Lower leg skin (tissue), 4 donors: ENCODE results near the gene CCNK. TPM values are rescaled to one million over a fixed set of nuclear protein-coding genes. Genes with fewer than 3 reads are reported as not detected.

Experiments
- DNase-seq, 2 donors: peaks; one replicate each; pipeline ENCODE4 v3.0.0-alpha.2; 2019; ENCODE audit warnings: low spot score in 2 of 2
- H3K4me3 ChIP-seq: fragments of 200-600 bp; sonication (generic); 2 replicates; pipeline ENCODE4 v1.5.1; 2017; ENCODE audit warnings: mild to moderate bottlenecking, low read depth; ENCODE audit not compliant: poor library complexity, severe bottlenecking
- POLR2A ChIP-seq, 2 donors: fragments of 450-650 bp; IDR thresholded peaks; one replicate each; pipeline ENCODE4 v1.6.1; 2016 to 2017; ENCODE audit warnings: antibody characterized with exemption in 2 of 2, mild to moderate bottlenecking in 1 of 2, moderate library complexity in 1 of 2
- WGBS, 2 donors: methylation state at CpG; one replicate each; pipeline ENCODE4 v1.1.5; 2018; 5-methylcytosine and 5-hydroxymethylcytosine counted together
- intact Hi-C: fragments of 100-400 bp; cut with DNase I; formaldehyde crosslinking; loops from one replicate; pipeline ENCODE4 v1.15.0; 2023; ENCODE audit warnings: low total_unique reads
- total RNA-seq, 4 donors: library from RNA; depleted of rRNA; stranded (reverse); fragments of >200 nt; gene quantifications; one replicate each; pipeline ENCODE4 v1.1.0, GENCODE V29; 2016
- TF ChIP-seq, protein P1 (sequence below), 3 donors: fragments of 450-650 bp; IDR thresholded peaks; one replicate each; pipeline ENCODE4 v1.5.1; 2016; ENCODE audit warnings: antibody characterized with exemption in 3 of 3, mild to moderate bottlenecking in 3 of 3, moderate library complexity in 2 of 3

CCNK gene
- total RNA-seq, 4 donors from 2014 or later: 15.0 to 29.4 (median 25.3) TPM

DNA sequence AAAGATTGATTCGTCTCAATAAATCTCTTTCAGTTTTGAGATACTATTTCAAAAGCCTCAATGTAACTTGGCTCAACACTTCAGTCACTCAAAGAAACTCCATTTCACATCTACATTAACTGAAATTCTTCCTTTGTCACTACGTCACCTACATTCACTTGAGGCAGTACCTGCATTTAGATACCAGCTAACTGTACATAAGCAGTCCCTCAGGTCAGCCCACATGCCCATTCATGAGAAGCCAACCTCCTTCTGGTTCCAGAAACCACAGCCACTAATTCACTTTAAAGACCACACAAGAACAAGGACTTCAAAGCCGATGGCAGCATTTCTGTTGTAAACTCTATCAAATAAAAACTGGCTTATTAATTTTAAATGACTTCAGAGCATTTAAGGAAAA, 43.5 kb upstream of the CCNK start:
- 73 to 85% methylated on average over 3 of the region's 3 CpGs for WGBS, 2 donors
- intact Hi-C loops: no loop called here
- no peak overlapping the region for H3K4me3 ChIP-seq
- TF ChIP-seq POLR2A (IDR thresholded peaks at IDR 0.05): no peak
- TF ChIP-seq, protein P1, sequence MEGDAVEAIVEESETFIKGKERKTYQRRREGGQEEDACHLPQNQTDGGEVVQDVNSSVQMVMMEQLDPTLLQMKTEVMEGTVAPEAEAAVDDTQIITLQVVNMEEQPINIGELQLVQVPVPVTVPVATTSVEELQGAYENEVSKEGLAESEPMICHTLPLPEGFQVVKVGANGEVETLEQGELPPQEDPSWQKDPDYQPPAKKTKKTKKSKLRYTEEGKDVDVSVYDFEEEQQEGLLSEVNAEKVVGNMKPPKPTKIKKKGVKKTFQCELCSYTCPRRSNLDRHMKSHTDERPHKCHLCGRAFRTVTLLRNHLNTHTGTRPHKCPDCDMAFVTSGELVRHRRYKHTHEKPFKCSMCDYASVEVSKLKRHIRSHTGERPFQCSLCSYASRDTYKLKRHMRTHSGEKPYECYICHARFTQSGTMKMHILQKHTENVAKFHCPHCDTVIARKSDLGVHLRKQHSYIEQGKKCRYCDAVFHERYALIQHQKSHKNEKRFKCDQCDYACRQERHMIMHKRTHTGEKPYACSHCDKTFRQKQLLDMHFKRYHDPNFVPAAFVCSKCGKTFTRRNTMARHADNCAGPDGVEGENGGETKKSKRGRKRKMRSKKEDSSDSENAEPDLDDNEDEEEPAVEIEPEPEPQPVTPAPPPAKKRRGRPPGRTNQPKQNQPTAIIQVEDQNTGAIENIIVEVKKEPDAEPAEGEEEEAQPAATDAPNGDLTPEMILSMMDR (IDR thresholded peaks at IDR 0.05): no peak
- DNase-seq: no peak

DNA sequence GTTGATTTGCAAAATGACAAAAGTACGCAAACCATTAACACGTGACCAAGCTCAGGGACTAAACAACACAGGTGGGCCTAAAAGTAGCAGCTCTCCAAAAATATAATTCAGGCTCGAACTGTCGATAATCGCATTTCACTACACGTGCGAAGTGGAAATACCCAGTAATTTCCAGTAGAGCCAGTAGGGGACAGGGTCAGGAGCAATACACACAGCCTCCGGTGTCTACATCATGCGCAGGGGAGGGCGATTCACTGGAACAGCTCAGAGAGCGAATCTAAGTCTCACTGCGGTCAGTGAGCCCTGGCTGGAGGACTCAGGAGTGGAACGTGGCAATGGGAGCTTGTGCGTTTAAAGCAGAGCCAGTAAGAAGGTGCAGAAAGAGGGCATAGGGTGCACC, 40.9 kb upstream of the CCNK start:
- no peak overlapping the region for H3K4me3 ChIP-seq
- 91 to 92% methylated on average over 14 of the region's 14 CpGs for WGBS, 2 donors
- DNase-seq: no peak
- intact Hi-C loops: no loop called here
- no peak for TF ChIP-seq POLR2A (IDR thresholded peaks at IDR 0.05)
- TF ChIP-seq, protein P1 (IDR thresholded peaks at IDR 0.05): no peak

DNA sequence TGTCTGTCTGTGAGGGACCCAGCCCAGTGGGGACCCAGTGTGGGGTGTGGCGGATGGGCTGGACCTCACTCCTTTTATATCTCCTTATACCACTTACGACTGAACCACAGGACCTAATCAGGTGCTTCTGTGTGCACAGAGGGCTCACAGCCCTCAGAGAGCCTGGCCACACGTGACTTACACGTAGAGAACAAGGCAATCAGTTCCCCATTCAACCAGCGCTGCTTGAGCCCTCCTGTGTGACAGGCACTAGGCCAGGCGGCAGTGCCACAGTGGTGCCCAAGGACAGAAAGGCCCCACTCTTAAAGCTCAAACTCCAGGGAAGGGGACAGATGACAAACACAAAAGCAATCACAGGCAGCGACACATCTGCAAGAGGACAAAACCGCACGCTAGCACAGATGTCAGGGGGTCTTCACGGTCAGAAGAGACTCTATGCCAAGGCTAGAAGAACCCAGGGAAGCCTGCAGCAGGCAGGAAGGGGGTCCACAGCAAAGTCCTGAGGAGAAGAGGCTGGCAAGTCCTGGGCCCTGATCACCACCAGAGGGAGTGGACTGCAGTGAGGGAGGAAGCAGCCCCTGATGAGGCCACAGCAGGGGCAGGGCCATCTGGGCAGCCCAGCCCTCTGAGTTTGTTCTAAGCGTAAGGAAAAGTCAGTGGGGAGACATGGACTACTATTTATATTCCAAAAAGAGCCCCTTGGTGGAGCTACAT, 39.9 kb upstream of the CCNK start:
- DNase-seq: no peak
- H3K4me3 ChIP-seq: no peak overlapping the region
- WGBS, 2 donors: 94 to 95% methylated on average over 11 of the region's 11 CpGs
- no peak for TF ChIP-seq POLR2A (IDR thresholded peaks at IDR 0.05)
- TF ChIP-seq, protein P1 (IDR thresholded peaks at IDR 0.05): no peak
- intact Hi-C loops: no loop called here

DNA sequence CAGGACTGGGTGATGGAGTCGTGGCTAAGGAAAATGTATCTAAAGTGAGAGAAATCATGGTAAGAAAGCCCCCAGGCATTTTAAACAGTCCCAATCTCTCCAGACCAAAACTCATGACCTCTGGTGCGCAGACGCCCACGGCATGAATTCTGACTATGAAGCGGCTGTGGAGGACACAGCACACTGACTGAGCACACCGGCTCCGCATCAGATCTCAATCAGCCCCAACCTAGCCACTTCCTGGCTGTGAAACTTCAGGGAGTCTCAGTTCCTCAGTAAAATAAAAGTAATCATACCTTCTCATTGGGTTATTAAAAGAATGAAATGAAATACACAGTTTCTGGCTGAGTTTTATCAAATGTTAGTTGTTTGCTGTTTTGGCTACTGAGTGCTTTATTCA, 39.3 kb upstream of the CCNK start:
- intact Hi-C loops: no loop called here
- DNase-seq: no peak
- H3K4me3 ChIP-seq: no peak overlapping the region
- WGBS, 2 donors: 87 to 95% methylated on average over 7 of the region's 7 CpGs
- TF ChIP-seq POLR2A (IDR thresholded peaks at IDR 0.05): no peak
- TF ChIP-seq, protein P1 (IDR thresholded peaks at IDR 0.05): no peak

DNA sequence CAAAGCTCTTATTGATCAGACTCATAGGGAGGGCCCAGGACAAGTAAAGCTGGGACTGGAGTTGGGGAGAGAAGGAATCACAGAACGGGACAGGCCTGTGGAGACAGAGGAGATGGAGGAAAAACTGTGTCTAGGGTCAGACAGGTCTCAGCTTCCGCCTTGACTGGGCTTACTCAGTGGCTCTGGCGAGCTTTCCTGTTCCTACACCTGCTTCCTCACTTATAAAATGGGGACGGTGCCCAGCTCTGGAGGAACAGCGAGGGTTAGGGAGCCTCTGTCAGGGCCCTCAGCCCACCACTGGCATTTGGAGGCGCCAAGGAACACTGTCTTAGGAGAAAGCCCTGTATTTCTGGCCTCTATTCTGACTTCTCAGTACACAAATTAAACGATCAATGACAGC, 35.3 kb upstream of the CCNK start:
- no peak overlapping the region for H3K4me3 ChIP-seq
- TF ChIP-seq, protein P1 (IDR thresholded peaks at IDR 0.05): no peak
- intact Hi-C loops: no loop called here
- 90 to 93% methylated on average over 7 of the region's 7 CpGs for WGBS, 2 donors
- no peak for DNase-seq

DNA sequence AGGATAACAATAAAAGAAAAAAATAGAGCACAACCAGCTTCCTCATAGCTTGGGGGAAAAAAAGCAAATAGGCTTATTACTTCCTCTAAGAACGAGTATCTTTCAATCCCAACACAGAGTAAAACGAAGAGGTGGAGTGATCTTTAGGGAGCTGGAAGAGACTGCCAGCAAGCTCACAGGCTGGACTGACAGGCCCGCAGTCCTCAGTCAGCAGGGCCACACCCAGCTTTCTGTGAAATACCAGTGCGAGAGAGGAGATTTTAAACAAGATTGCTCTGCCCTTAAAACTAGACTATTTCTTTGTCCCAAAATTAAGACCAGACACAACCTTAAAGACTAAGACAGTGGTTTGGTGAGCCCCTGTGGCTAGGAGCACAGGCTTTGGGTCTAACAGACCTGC, 33.5 kb upstream of the CCNK start:
- intact Hi-C loops: no loop called here
- 40 to 74% methylated on average over 4 of the region's 4 CpGs for WGBS, 2 donors
- TF ChIP-seq, protein P1 (IDR thresholded peaks at IDR 0.05): no peak
- TF ChIP-seq POLR2A (IDR thresholded peaks at IDR 0.05): no peak
- no peak overlapping the region for H3K4me3 ChIP-seq
- no peak for DNase-seq
